H9 (cell line): ENCODE results near the gene PTPRR. TPM values are rescaled to one million over a fixed set of nuclear protein-coding genes. Genes with fewer than 3 reads are reported as not detected.

Experiments used
- DNase-seq: peaks from one replicate; pipeline ENCODE4 v3.0.0-alpha.2; 2017
- H2AFZ ChIP-seq: one replicate; pipeline ENCODE4 v1.6.1; 2013; ENCODE audit warnings: mild to moderate bottlenecking, low read length, control low read depth, moderate library complexity
- H2AK5ac ChIP-seq: 2 replicates; pipeline ENCODE4 v1.6.1; 2013; ENCODE audit warnings: low read length, control low read depth, mixed read lengths; ENCODE audit not compliant: insufficient read length
- H2BK120ac ChIP-seq: one replicate; pipeline ENCODE4 v1.6.1; 2013; ENCODE audit warnings: low read depth, mild to moderate bottlenecking, low read length, control low read depth, inconsistent platforms; ENCODE audit not compliant: poor library complexity, severe bottlenecking
- H2BK12ac ChIP-seq: 2 replicates; pipeline ENCODE4 v1.6.1; 2013; ENCODE audit warnings: low read length, control low read depth, mixed read lengths, low read depth; ENCODE audit not compliant: insufficient read length
- H2BK15ac ChIP-seq: 2 replicates; pipeline ENCODE4 v1.6.1; 2013; ENCODE audit warnings: low read depth, low read length, control low read depth
- H2BK20ac ChIP-seq: one replicate; pipeline ENCODE4 v1.6.1; 2013; ENCODE audit warnings: low read depth, mild to moderate bottlenecking, low read length, control low read depth, inconsistent platforms; ENCODE audit not compliant: poor library complexity, severe bottlenecking
- H2BK5ac ChIP-seq: 2 replicates; pipeline ENCODE4 v1.6.1; 2013; ENCODE audit warnings: low read length, control low read depth, mixed read lengths; ENCODE audit not compliant: insufficient read length
- H3K14ac ChIP-seq: 2 replicates; pipeline ENCODE4 v1.6.1; 2013; ENCODE audit warnings: low read length, control low read depth; ENCODE audit not compliant: insufficient read depth
- H3K18ac ChIP-seq: 2 replicates; pipeline ENCODE4 v1.6.1; 2013; ENCODE audit warnings: low read depth, mild to moderate bottlenecking, mixed read lengths, low read length, control low read depth; ENCODE audit not compliant: insufficient read length
- H3K23ac ChIP-seq: 2 replicates; pipeline ENCODE4 v1.6.1; 2013; ENCODE audit warnings: low read length, control low read depth, mixed read lengths, low read depth; ENCODE audit not compliant: insufficient read length
- H3K23me2 ChIP-seq: 2 replicates; pipeline ENCODE4 v1.6.1; 2013; ENCODE audit warnings: low read depth, mild to moderate bottlenecking, mixed read lengths, low read length, control low read depth; ENCODE audit not compliant: insufficient read length, poor library complexity, severe bottlenecking
- H3K27ac ChIP-seq: 2 replicates; pipeline ENCODE4 v1.5.1; 2013; ENCODE audit warnings: low read length, control low read depth, mixed read lengths, low read depth; ENCODE audit not compliant: insufficient read length
- H3K27me3 ChIP-seq: 2 replicates; pipeline ENCODE4 v1.6.1; 2013; ENCODE audit warnings: low read length, control low read depth, inconsistent platforms; ENCODE audit not compliant: insufficient read depth
- H3K4ac ChIP-seq: 2 replicates; pipeline ENCODE4 v1.6.1; 2013; ENCODE audit warnings: low read depth, mild to moderate bottlenecking, control low read depth, inconsistent platforms, low read length, moderate library complexity
- H3K4me1 ChIP-seq: 2 replicates; pipeline ENCODE4 v1.6.1; 2013; ENCODE audit warnings: low read length, control low read depth, inconsistent platforms; ENCODE audit not compliant: insufficient read depth
- H3K4me2 ChIP-seq: 2 replicates; pipeline ENCODE4 v1.6.1; 2013; ENCODE audit warnings: low read length, control low read depth, mixed read lengths; ENCODE audit not compliant: insufficient read length, insufficient read depth
- H3K56ac ChIP-seq: 2 replicates; pipeline ENCODE4 v1.6.1; 2013; ENCODE audit warnings: low read depth, mild to moderate bottlenecking, mixed read lengths, low read length, control low read depth; ENCODE audit not compliant: insufficient read length
- H3K79me1 ChIP-seq: 2 replicates; pipeline ENCODE4 v1.6.1; 2013; ENCODE audit warnings: low read depth, mild to moderate bottlenecking, moderate library complexity, low read length, control low read depth, inconsistent platforms; ENCODE audit not compliant: insufficient read depth, poor library complexity, severe bottlenecking
- H3K79me2 ChIP-seq: 2 replicates; pipeline ENCODE4 v1.6.1; 2013; ENCODE audit warnings: low read length, control low read depth, inconsistent platforms; ENCODE audit not compliant: insufficient read depth
- H3K9ac ChIP-seq: 2 replicates; pipeline ENCODE4 v1.6.1; 2013; ENCODE audit warnings: low read length, control low read depth, mixed read lengths; ENCODE audit not compliant: insufficient read length; ENCODE audit errors: extremely low read depth
- H3K9me3 ChIP-seq: one replicate; pipeline ENCODE4 v1.6.1; 2013; ENCODE audit warnings: low read depth, low read length, inconsistent platforms; ENCODE audit not compliant: control insufficient read depth
- H3T11ph ChIP-seq: one replicate; pipeline ENCODE4 v1.6.1; 2013; ENCODE audit warnings: mild to moderate bottlenecking, low read length, control low read depth, inconsistent platforms
- H4K20me1 ChIP-seq: one replicate; pipeline ENCODE4 v1.6.1; 2013; ENCODE audit not compliant: control insufficient read depth, insufficient read length, insufficient read depth
- H4K5ac ChIP-seq: 2 replicates; pipeline ENCODE4 v1.6.1; 2013; ENCODE audit warnings: low read depth, mild to moderate bottlenecking, mixed read lengths, low read length, control low read depth; ENCODE audit not compliant: insufficient read length
- H4K8ac ChIP-seq: replicated peaks from 2 replicates; pipeline ENCODE4 v1.6.1; 2013; ENCODE audit warnings: low read length, control low read depth, mixed read lengths, low read depth; ENCODE audit not compliant: insufficient read length
- H4K91ac ChIP-seq: 2 replicates; pipeline ENCODE4 v1.6.1; 2013; ENCODE audit warnings: low read depth, mild to moderate bottlenecking, moderate library complexity, mixed read lengths, low read length, control low read depth; ENCODE audit not compliant: insufficient read length
- H3K27ac Mint-ChIP-seq, 3 experiments: 2 replicates in 2 of 3; 3 replicates in 1 of 3; pipeline ENCODE4 v1.8.0; 2020 to 2021; ENCODE audit warnings: mixed read lengths in 3 of 3, mild to moderate bottlenecking in 1 of 3, moderate library complexity in 1 of 3
- H3K27me3 Mint-ChIP-seq: 2 replicates; pipeline ENCODE4 v1.8.0; 2021; ENCODE audit warnings: low read depth, mild to moderate bottlenecking, moderate library complexity, mixed read lengths
- H3K36me3 Mint-ChIP-seq, 3 experiments: 2 replicates in 2 of 3; 3 replicates in 1 of 3; pipeline ENCODE4 v1.8.0; 2020 to 2021; ENCODE audit warnings: low read depth in 3 of 3, mixed read lengths in 3 of 3; ENCODE audit not compliant: insufficient read depth in 1 of 3
- H3K4me1 Mint-ChIP-seq, 2 experiments: 2 replicates each; pipeline ENCODE4 v1.8.0; 2020; ENCODE audit warnings: mixed read lengths in 2 of 2
- H3K4me3 Mint-ChIP-seq, 2 experiments: 2 replicates in 1 of 2; 3 replicates in 1 of 2; pipeline ENCODE4 v1.8.0; 2020 to 2021; ENCODE audit warnings: mild to moderate bottlenecking in 2 of 2, mixed read lengths in 2 of 2, moderate library complexity in 1 of 2
- H3K9me3 Mint-ChIP-seq, 2 experiments: 2 replicates in 1 of 2; 3 replicates in 1 of 2; pipeline ENCODE4 v1.8.0; 2020; ENCODE audit warnings: mild to moderate bottlenecking in 2 of 2, mixed read lengths in 2 of 2, moderate library complexity in 1 of 2
- CTCF ChIP-seq: fragments of 200-600 bp; sonication (generic); conservative IDR thresholded peaks from 3 replicates; pipeline ENCODE4 v1.8.0; 2021; ENCODE audit warnings: antibody characterized with exemption, mild to moderate bottlenecking
- total RNA-seq: library from RNA; stranded (reverse); gene quantifications from 2 replicates; pipeline ENCODE4 v1.2.1, GENCODE V29; 2021

The PTPRR gene
- total RNA-seq, 1 experiment from 2014 or later, result 0.22 TPM

- H3K36me3 Mint-ChIP-seq, result no peaks in the 10 kb centered on the region
- no peaks in the 10 kb centered on the region; a peak in 1 of 5 replicates for H3K9me3 Mint-ChIP-seq
- Histone ChIP-seq H4K91ac (no peak overlapping the region), H2BK5ac (no peak overlapping the region), H3K79me2 (no peaks in the 10 kb centered on the region), H2BK20ac (no peak overlapping the region), H2AK5ac (no peak overlapping the region), H3K9me3 (no peaks in the 10 kb centered on the region), H3K56ac (no peak overlapping the region), H3K23ac (no peak overlapping the region), H3K27ac (no peak overlapping the region), H4K5ac (no peak overlapping the region), H3K18ac (no peak overlapping the region), H2BK15ac (no peak overlapping the region), H3K23me2 (no peaks in the 10 kb centered on the region), H3K4ac (no peak overlapping the region), H3K9ac (no peak overlapping the region), H2BK120ac (no peak overlapping the region), H3K4me1 (no peaks in the 10 kb centered on the region), H4K20me1 (no peaks in the 10 kb centered on the region), H3T11ph (no peak overlapping the region), H3K27me3 (no peaks in the 10 kb centered on the region), H4K8ac (no peak overlapping the region), H2BK12ac (no peak overlapping the region), H3K79me1 (no peaks in the 10 kb centered on the region), H3K14ac (no peak overlapping the region), H3K4me2 (no peak overlapping the region), H2AFZ (no peak overlapping the region)
- H3K4me1 Mint-ChIP-seq, result peaks cover 3% of the 10 kb centered on the region in 2 experiments
- DNase-seq, result no peak
- no peak for TF ChIP-seq CTCF
- no peak overlapping the region for H3K4me3 Mint-ChIP-seq
- no peaks in the 10 kb centered on the region for H3K27me3 Mint-ChIP-seq
- H3K27ac Mint-ChIP-seq, result no peak overlapping the region
Measured at GRCh38 chr12:70794131-70794530, 126.4 kb downstream of the PTPRR start.
